HepG2 (cell line): ENCODE measurements around the gene KRT77. TPM values are rescaled to one million over a fixed set of nuclear protein-coding genes. Genes with fewer than 3 reads are reported as not detected.

Experiments used
- ATAC-seq: fragments of 200-7000 bp; cut with Tn5 transposase; 3 replicates; pipeline ENCODE4 v1.9.1; 2020; ENCODE audit warnings: mild to moderate bottlenecking, moderate library complexity
- BruUV-seq: library from RNA; stranded (reverse); fragments of 400-500 nt; replicated peaks from 2 replicates; lab custom pipeline; 2021; lab: Mats Ljungman, UMichigan
- CTCF ChIA-PET: fragments of 300-600 bp; formaldehyde crosslinking; extraction: SDS; loops from one replicate; lab custom pipeline; 2021; ENCODE audit warnings: low total read pairs, inconsistent platforms, low intra/inter-chr PET ratio; lab: Yijun Ruan, JAX
- POLR2A ChIA-PET: fragments of 350-600 bp; sonication (Branson Sonifier 250); formaldehyde crosslinking; loops from one replicate; lab custom pipeline; 2020; ENCODE audit warnings: antibody characterized with exemption, inconsistent platforms; lab: Yijun Ruan, JAX
- DNase-seq: peaks from one replicate; pipeline ENCODE4 v3.0.0-alpha.2; 2015; ENCODE audit warnings: low spot score
- FAIRE-seq: peaks from 3 replicates; lab custom pipeline; 2011; peaks lifted over from hg19 to GRCh38; lab: Jason Lieb, UNC
- H2AFZ ChIP-seq: one replicate; pipeline ENCODE4 v1.6.1; 2011; ENCODE audit warnings: low read length, inconsistent platforms
- H3K27ac ChIP-seq: fragments of 300-600 bp; 3 replicates; pipeline ENCODE4 v1.8.0; 2011; ENCODE audit warnings: mixed run types, mild to moderate bottlenecking, mixed read lengths, low read length, inconsistent platforms; ENCODE audit not compliant: insufficient read depth; ENCODE audit errors: extremely low read length
- H3K27me3 ChIP-seq, 2 experiments: fragments of 200-600 bp in 1 of 2; 2 replicates in 1 of 2; 3 replicates in 1 of 2; pipeline versions ENCODE4 v1.6.0 to v1.8.0; 2011; ENCODE audit warnings: low read length in 2 of 2, mild to moderate bottlenecking in 2 of 2, moderate library complexity in 2 of 2, inconsistent platforms in 1 of 2; ENCODE audit not compliant: insufficient read depth in 2 of 2, control insufficient read depth in 1 of 2
- H3K36me3 ChIP-seq, 2 experiments: fragments of 200-600 bp in 1 of 2; replicated peaks in 1 of 2; 2 replicates in 1 of 2; 3 replicates in 1 of 2; pipeline versions ENCODE4 v1.5.1 to v1.8.0; 2011; ENCODE audit warnings: low read length in 2 of 2, inconsistent platforms in 1 of 2; ENCODE audit not compliant: insufficient read depth in 2 of 2, control insufficient read depth in 1 of 2
- H3K4me1 ChIP-seq: 2 replicates; pipeline ENCODE4 v1.5.1; 2012; ENCODE audit warnings: low read length, inconsistent platforms; ENCODE audit not compliant: insufficient read depth
- H3K4me2 ChIP-seq: 2 replicates; pipeline ENCODE4 v1.6.0; 2011; ENCODE audit warnings: low read depth, low read length, inconsistent platforms
- H3K4me3 ChIP-seq, 3 experiments: fragments of 200-600 bp in 1 of 3; sonication (generic), shearing (Covaris generic) in 1 of 3; replicated peaks in 1 of 3; 2 replicates each; pipeline ENCODE4 v1.5.1; 2011 to 2016; ENCODE audit warnings: low read length in 3 of 3, inconsistent platforms in 2 of 3, low read depth in 2 of 3, mild to moderate bottlenecking in 2 of 3, control low read depth in 1 of 3, mixed read lengths in 1 of 3; ENCODE audit not compliant: insufficient read depth in 1 of 3
- H3K79me2 ChIP-seq: one replicate; pipeline ENCODE4 v1.6.1; 2011; ENCODE audit warnings: low read length, inconsistent platforms; ENCODE audit not compliant: insufficient read depth
- H3K9ac ChIP-seq: 2 replicates; pipeline ENCODE4 v1.6.0; 2011; ENCODE audit warnings: mild to moderate bottlenecking, low read depth, low read length, inconsistent platforms; ENCODE audit not compliant: insufficient read depth
- H3K9me3 ChIP-seq: 2 replicates; pipeline ENCODE4 v1.5.1; 2012; ENCODE audit warnings: mild to moderate bottlenecking, low read length
- H4K20me1 ChIP-seq: 2 replicates; pipeline ENCODE4 v1.6.0; 2011; ENCODE audit warnings: inconsistent platforms, mild to moderate bottlenecking, low read length, moderate library complexity; ENCODE audit not compliant: insufficient read depth
- DNMT1 ChIP-seq: sonication (generic); formaldehyde crosslinking; IDR thresholded peaks from 2 replicates; pipeline ENCODE4 v1.5.1; 2020; ENCODE audit warnings: mild to moderate bottlenecking, missing genetic modification reagents
- DPF2 ChIP-seq: sonication (generic); formaldehyde crosslinking; IDR thresholded peaks from 2 replicates; pipeline ENCODE4 v1.4.0; 2020; ENCODE audit warnings: mild to moderate bottlenecking, low read depth, missing genetic modification reagents, borderline replicate concordance
- MBD4 ChIP-seq: IDR thresholded peaks from 2 replicates; pipeline ENCODE4 v1.6.1; 2012; ENCODE audit warnings: low read length, inconsistent platforms, borderline replicate concordance
- PAX8 ChIP-seq: sonication (generic); formaldehyde crosslinking; IDR thresholded peaks from 2 replicates; pipeline ENCODE4 v1.8.0; 2022; ENCODE audit warnings: mild to moderate bottlenecking, missing genetic modification reagents, borderline replicate concordance
- TERF1 ChIP-seq: sonication (generic); formaldehyde crosslinking; IDR thresholded peaks from 2 replicates; pipeline ENCODE4 v1.8.0; 2022; ENCODE audit warnings: mild to moderate bottlenecking, missing genetic modification reagents, moderate library complexity
- YEATS4 ChIP-seq: sonication (generic); formaldehyde crosslinking; IDR thresholded peaks from 2 replicates; pipeline ENCODE4 v1.4.0; 2020; ENCODE audit warnings: missing genetic modification reagents, borderline replicate concordance
- ZC3H4 ChIP-seq: sonication (generic); formaldehyde crosslinking; IDR thresholded peaks from 2 replicates; pipeline ENCODE4 v1.4.0; 2020; ENCODE audit warnings: missing genetic modification reagents, borderline replicate concordance
- ZFP82 ChIP-seq: sonication (generic); formaldehyde crosslinking; IDR thresholded peaks from 2 replicates; pipeline ENCODE4 v1.5.1; 2020; ENCODE audit warnings: mild to moderate bottlenecking, missing genetic modification reagents, borderline replicate concordance
- ZFYVE20 ChIP-seq: sonication (generic); formaldehyde crosslinking; IDR thresholded peaks from 2 replicates; pipeline ENCODE4 v1.8.0; 2023; ENCODE audit warnings: low read depth, mild to moderate bottlenecking, moderate library complexity, missing genetic modification reagents, borderline replicate concordance
- ZHX1 ChIP-seq: sonication (generic); formaldehyde crosslinking; IDR thresholded peaks from 2 replicates; pipeline ENCODE4 v1.8.1; 2022; ENCODE audit warnings: low read depth, mild to moderate bottlenecking, missing genetic modification reagents
- ZNF878 ChIP-seq: sonication (generic); formaldehyde crosslinking; IDR thresholded peaks from 2 replicates; pipeline ENCODE4 v1.8.1; 2023; ENCODE audit warnings: mild to moderate bottlenecking, missing genetic modification reagents, moderate library complexity
- WGBS: methylation state at CpG from one replicate; pipeline ENCODE4 v1.1.6; 2017; ENCODE audit warnings: low lambda C conversion rate; 5-methylcytosine and 5-hydroxymethylcytosine counted together
- in situ Hi-C: cut with HindIII; loops from 2 replicates; pipeline ENCODE4 v1.10.0; 2017; ENCODE audit warnings: low pct_unique_long_range_greater_than_20kb; ENCODE audit not compliant: extremely low pct_ligation_motif_present
- intact Hi-C: fragments of 100-400 bp; cut with micrococcal nuclease; formaldehyde crosslinking; loops from one replicate; pipeline ENCODE4 v1.10.0; 2022; ENCODE audit not compliant: unreplicated experiment
- polyA plus RNA-seq, 8 experiments: library from polyadenylated mRNA; depleted of rRNA in 3 of 8; stranded (reverse) in 7 of 8; unstranded in 1 of 8; fragments of >200 nt; fragmentation: Illumina TruSeq in 4 of 8; extraction: Trizol in 4 of 8; gene quantifications; 2 replicates each; pipeline versions ENCODE4 v1.2.1 to v1.2.3, GENCODE V29; 2011 to 2016; ENCODE audit warnings: low read depth in 4 of 8, missing spikeins in 1 of 8, mixed read lengths in 1 of 8; ENCODE audit not compliant: insufficient read depth in 1 of 8
- total RNA-seq, 5 experiments: library from RNA; depleted of rRNA; stranded (reverse); fragments of >200 nt; fragmentation: Illumina TruSeq; extraction: Trizol; gene quantifications; 2 replicates each; pipeline ENCODE4 v1.2.3, GENCODE V29; 2016; ENCODE audit warnings: low read depth in 1 of 5

The KRT77 gene
- total and polyA plus RNA-seq, 2 of the 13 experiments (the other 11 are each of a cell fraction or from before 2014, with no cell fraction given) = not detected

- in situ Hi-C loops (no loop called here), intact Hi-C loops (no loop called here)
- Histone ChIP-seq H2AFZ (no peak overlapping the region), H3K4me2 (no peak overlapping the region), H3K9ac (no peak overlapping the region), H3K27me3 (peaks cover 1 to 8% of the 10 kb centered on the region in 2 experiments; a peak in 3 of 5 replicates), H3K9me3 (no peaks in the 10 kb centered on the region), H4K20me1 (no peaks in the 10 kb centered on the region; the same call in 1 of the 2 replicates)
- CTCF ChIA-PET = no interaction called here
- DNase-seq (no peak), ATAC-seq (no peak)
- WGBS = no CpG with 5 or more reads among the region's 1 CpG
- no peak for TF ChIP-seq MBD4
- TF ChIP-seq PAX8 (CRISPR knock-in tag) = no peak
- no peak for TF ChIP-seq ZNF878 (CRISPR knock-in tag)
- no peak for TF ChIP-seq TERF1 (CRISPR knock-in tag)
- TF ChIP-seq ZFYVE20 = no peak
- TF ChIP-seq DPF2 = no peak
- TF ChIP-seq YEATS4 (CRISPR knock-in tag) = no peak
- TF ChIP-seq ZHX1 (CRISPR knock-in tag) = no peak
- no peak for TF ChIP-seq DNMT1 (CRISPR knock-in tag)
- no peak for TF ChIP-seq ZFP82
- TF ChIP-seq ZC3H4 (CRISPR knock-in tag) = no peak
- TF ChIP-seq, all 625 proteins: peak for 0
- POLR2A ChIA-PET = no interaction called here
- no peak for FAIRE-seq
- Histone ChIP-seq H3K79me2 (no peaks in the 10 kb centered on the region), H3K4me3 (no peak overlapping the region), H3K36me3 (no peaks in the 10 kb centered on the region), H3K27ac (no peak overlapping the region), H3K4me1 (no peaks in the 10 kb centered on the region)
- BruUV-seq = no TSS peak
Measured at GRCh38 chr12:52744493-52745156, 41.3 kb upstream of the KRT77 start.
